HepG2 (cell line): ENCODE data around the gene SURF1. TPM values are rescaled to one million over a fixed set of nuclear protein-coding genes. Genes with fewer than 3 reads are reported as not detected.

Source experiments
- MIXL1 ChIP-seq: IDR thresholded peaks from 2 replicates; pipeline ENCODE4 v1.6.1; 2016
- NCOA2 ChIP-seq: sonication (generic); formaldehyde crosslinking; IDR thresholded peaks from 2 replicates; pipeline ENCODE4 v1.8.0; 2022; ENCODE audit warnings: inconsistent platforms
- NFKB2 ChIP-seq: sonication (generic); formaldehyde crosslinking; IDR thresholded peaks from 2 replicates; pipeline ENCODE4 v1.4.0; 2020; ENCODE audit warnings: missing genetic modification reagents, borderline replicate concordance
- SATB2 ChIP-seq: sonication (generic); formaldehyde crosslinking; IDR thresholded peaks from 2 replicates; pipeline ENCODE4 v1.5.0; 2020; ENCODE audit warnings: missing genetic modification reagents
- ZKSCAN8 ChIP-seq: IDR thresholded peaks from 2 replicates; pipeline ENCODE4 v1.6.1; 2016; ENCODE audit warnings: borderline replicate concordance, missing genetic modification reagents, missing compliant biosample characterization
- ZNF530 ChIP-seq: sonication (generic); formaldehyde crosslinking; IDR thresholded peaks from 2 replicates; pipeline ENCODE4 v1.5.0; 2020; ENCODE audit warnings: low read depth, mild to moderate bottlenecking, missing genetic modification reagents
- polyA plus RNA-seq, 8 experiments: library from polyadenylated mRNA; depleted of rRNA in 3 of 8; stranded (reverse) in 7 of 8; unstranded in 1 of 8; fragments of >200 nt; fragmentation: Illumina TruSeq in 4 of 8; extraction: Trizol in 4 of 8; gene quantifications; 2 replicates each; pipeline versions ENCODE4 v1.2.1 to v1.2.3, GENCODE V29; 2011 to 2016; ENCODE audit warnings: low read depth in 4 of 8, missing spikeins in 1 of 8, mixed read lengths in 1 of 8; ENCODE audit not compliant: insufficient read depth in 1 of 8
- total RNA-seq, 5 experiments: library from RNA; depleted of rRNA; stranded (reverse); fragments of >200 nt; fragmentation: Illumina TruSeq; extraction: Trizol; gene quantifications; 2 replicates each; pipeline ENCODE4 v1.2.3, GENCODE V29; 2016; ENCODE audit warnings: low read depth in 1 of 5
- TF ChIP-seq, protein P1 (sequence below): sonication (generic); formaldehyde crosslinking; IDR thresholded peaks from 2 replicates; pipeline ENCODE4 v1.4.0; 2020; ENCODE audit warnings: mild to moderate bottlenecking, missing genetic modification reagents
- TF ChIP-seq, protein P2 (sequence below): IDR thresholded peaks from 2 replicates; pipeline ENCODE4 v1.4.0; 2020; ENCODE audit warnings: mild to moderate bottlenecking, missing genetic modification reagents
- TF ChIP-seq, protein P3 (sequence below): sonication (generic); formaldehyde crosslinking; IDR thresholded peaks from 2 replicates; pipeline ENCODE4 v1.4.0; 2020; ENCODE audit warnings: missing genetic modification reagents
- TF ChIP-seq, protein P4 (sequence below): sonication (generic); formaldehyde crosslinking; conservative IDR thresholded peaks from 2 replicates; pipeline ENCODE4 v1.4.0; 2020; ENCODE audit warnings: mild to moderate bottlenecking, missing genetic modification reagents, moderate library complexity

SURF1 gene
- total and polyA plus RNA-seq, 2 of the 13 experiments (the other 11 are each of a cell fraction or from before 2014, with no cell fraction given): 17.8 to 40.7 TPM

DNA sequence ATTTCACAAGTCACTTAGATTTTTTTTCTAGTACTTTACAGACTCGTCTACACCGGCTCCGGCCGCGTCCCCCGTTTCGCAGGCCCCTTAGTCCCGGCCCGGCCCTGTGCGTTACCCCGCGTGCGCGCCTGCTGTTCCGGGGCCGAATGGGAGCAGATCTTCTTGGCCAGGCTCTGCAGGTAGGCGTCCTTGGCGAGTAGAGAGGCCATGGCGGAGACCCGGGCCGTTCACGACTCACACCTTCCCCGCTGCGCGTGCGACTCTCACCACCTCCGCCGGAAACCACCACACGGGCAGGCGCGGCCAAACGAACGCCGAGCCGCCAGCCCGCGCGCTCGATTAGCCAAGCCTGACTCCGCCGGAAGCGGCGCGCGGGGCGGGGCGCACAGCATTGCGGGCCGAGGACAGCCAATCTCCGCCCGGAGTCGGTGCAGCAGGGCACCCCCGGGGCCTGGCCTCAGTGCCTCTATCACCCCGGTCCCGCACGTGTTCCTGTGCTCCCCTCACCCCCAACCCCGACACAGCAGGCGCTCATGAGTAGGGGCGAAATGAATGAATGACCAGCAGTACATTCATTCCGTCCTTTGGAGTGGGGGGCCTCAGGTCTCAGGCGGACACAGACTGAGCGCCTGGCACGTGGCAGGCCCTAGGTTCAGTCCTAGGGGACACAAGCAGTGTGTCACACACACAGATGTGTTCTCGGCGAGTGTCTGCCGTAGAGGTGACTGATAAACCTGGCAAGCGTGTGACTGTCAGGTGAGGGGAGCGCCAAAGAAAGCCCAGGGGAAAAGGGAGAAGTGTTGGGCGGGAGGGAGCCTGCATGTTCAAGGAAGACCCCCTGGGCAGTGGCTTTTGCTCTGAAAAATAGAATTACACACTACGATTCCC, 20.1 kb downstream of the SURF1 start, which contains the start of gene SURF6 (continued):
- peak; percentile 83; the same call in 1 of the 2 replicates for TF ChIP-seq NFKB2 (CRISPR knock-in tag)
- TF ChIP-seq SATB2 (CRISPR knock-in tag): no peak; the same call in 1 of the 2 replicates
- TF ChIP-seq MIXL1 (CRISPR knock-in tag): peak; percentile 85
- TF ChIP-seq NCOA2 (CRISPR knock-in tag): peak; percentile 59; the same call in 1 of the 2 replicates
- TF ChIP-seq ZNF530 (CRISPR knock-in tag): no peak
- TF ChIP-seq ZKSCAN8 (CRISPR knock-in tag): peak; percentile 46; the same call in 1 of the 2 replicates
- TF ChIP-seq, protein P1, sequence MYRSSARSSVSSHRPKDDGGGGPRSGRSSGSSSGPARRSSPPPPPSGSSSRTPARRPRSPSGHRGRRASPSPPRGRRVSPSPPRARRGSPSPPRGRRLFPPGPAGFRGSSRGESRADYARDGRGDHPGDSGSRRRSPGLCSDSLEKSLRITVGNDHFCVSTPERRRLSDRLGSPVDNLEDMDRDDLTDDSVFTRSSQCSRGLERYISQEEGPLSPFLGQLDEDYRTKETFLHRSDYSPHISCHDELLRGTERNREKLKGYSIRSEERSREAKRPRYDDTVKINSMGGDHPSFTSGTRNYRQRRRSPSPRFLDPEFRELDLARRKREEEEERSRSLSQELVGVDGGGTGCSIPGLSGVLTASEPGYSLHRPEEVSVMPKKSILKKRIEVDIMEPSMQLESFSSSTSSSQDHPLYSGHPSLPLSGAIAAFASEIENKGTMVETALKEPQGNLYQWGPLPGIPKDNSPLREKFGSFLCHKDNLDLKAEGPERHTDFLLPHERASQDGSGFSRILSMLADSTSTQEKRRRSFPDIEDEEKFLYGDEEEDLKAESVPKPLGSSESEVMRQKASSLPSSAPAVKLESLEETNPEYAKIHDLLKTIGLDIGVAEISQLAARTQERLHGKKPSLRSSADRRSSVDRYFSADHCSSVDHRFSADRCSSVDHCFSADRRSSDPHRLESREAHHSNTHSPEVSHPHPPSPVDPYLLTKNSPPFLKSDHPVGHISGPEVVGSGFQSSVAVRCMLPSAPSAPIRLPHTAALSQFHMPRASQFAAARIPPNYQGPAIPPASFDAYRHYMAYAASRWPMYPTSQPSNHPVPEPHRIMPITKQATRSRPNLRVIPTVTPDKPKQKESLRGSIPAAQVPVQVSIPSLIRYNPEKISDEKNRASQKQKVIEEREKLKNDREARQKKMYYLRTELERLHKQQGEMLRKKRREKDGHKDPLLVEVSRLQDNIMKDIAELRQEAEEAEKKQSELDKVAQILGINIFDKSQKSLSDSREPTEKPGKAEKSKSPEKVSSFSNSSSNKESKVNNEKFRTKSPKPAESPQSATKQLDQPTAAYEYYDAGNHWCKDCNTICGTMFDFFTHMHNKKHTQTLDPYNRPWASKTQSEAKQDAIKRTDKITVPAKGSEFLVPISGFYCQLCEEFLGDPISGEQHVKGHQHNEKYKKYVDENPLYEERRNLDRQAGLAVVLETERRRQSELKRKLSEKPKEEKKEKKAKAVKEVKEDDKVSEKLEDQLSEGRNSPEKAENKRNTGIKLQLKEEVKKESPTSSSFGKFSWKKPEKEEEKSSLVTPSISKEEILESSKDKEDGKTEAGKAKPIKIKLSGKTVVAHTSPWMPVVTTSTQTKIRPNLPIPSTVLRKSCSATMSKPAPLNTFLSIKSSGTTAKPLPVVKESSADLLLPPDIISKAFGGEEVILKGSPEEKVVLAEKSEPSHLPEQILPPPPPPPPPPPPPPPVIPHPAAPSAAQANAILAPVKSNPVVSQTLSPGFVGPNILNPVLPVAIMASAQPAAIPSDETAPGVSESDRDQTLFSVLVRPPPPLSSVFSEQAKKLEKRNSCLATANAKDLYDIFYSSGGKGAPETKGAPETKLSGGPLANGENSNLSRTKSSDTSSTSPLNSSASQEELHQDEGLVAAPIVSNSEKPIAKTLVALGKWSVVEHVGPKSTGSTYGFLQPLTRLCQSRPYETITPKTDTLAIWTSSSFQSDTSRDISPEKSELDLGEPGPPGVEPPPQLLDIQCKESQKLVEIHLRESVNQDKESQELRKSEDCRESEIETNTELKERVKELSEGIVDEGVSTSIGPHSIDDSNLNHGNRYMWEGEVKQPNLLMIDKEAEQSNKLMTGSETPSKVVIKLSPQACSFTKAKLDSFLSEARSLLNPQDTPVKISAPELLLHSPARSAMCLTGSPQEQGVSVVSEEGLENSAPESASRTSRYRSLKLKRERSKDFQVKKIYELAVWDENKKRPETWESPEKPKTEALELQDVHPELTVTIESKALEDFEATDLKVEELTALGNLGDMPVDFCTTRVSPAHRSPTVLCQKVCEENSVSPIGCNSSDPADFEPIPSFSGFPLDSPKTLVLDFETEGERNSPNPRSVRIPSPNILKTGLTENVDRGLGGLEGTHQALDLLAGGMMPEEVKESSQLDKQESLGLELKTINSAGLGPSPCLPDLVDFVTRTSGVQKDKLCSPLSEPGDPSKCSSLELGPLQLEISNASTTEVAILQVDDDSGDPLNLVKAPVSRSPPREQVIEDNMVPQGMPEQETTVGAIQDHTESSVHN: peak; percentile 10; the same call in 1 of the 2 replicates
- TF ChIP-seq, protein P2, sequence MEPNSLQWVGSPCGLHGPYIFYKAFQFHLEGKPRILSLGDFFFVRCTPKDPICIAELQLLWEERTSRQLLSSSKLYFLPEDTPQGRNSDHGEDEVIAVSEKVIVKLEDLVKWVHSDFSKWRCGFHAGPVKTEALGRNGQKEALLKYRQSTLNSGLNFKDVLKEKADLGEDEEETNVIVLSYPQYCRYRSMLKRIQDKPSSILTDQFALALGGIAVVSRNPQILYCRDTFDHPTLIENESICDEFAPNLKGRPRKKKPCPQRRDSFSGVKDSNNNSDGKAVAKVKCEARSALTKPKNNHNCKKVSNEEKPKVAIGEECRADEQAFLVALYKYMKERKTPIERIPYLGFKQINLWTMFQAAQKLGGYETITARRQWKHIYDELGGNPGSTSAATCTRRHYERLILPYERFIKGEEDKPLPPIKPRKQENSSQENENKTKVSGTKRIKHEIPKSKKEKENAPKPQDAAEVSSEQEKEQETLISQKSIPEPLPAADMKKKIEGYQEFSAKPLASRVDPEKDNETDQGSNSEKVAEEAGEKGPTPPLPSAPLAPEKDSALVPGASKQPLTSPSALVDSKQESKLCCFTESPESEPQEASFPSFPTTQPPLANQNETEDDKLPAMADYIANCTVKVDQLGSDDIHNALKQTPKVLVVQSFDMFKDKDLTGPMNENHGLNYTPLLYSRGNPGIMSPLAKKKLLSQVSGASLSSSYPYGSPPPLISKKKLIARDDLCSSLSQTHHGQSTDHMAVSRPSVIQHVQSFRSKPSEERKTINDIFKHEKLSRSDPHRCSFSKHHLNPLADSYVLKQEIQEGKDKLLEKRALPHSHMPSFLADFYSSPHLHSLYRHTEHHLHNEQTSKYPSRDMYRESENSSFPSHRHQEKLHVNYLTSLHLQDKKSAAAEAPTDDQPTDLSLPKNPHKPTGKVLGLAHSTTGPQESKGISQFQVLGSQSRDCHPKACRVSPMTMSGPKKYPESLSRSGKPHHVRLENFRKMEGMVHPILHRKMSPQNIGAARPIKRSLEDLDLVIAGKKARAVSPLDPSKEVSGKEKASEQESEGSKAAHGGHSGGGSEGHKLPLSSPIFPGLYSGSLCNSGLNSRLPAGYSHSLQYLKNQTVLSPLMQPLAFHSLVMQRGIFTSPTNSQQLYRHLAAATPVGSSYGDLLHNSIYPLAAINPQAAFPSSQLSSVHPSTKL: peak; percentile 67
- TF ChIP-seq, protein P3, sequence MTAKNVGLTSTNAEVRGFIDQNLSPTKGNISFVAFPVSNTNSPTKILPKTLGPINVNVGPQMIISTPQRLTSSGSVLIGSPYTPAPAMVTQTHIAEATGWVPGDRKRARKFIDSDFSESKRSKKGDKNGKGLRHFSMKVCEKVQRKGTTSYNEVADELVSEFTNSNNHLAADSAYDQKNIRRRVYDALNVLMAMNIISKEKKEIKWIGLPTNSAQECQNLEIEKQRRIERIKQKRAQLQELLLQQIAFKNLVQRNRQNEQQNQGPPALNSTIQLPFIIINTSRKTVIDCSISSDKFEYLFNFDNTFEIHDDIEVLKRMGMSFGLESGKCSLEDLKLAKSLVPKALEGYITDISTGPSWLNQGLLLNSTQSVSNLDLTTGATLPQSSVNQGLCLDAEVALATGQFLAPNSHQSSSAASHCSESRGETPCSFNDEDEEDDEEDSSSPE (CRISPR knock-in tag): peak; percentile 83
- TF ChIP-seq, protein P4, sequence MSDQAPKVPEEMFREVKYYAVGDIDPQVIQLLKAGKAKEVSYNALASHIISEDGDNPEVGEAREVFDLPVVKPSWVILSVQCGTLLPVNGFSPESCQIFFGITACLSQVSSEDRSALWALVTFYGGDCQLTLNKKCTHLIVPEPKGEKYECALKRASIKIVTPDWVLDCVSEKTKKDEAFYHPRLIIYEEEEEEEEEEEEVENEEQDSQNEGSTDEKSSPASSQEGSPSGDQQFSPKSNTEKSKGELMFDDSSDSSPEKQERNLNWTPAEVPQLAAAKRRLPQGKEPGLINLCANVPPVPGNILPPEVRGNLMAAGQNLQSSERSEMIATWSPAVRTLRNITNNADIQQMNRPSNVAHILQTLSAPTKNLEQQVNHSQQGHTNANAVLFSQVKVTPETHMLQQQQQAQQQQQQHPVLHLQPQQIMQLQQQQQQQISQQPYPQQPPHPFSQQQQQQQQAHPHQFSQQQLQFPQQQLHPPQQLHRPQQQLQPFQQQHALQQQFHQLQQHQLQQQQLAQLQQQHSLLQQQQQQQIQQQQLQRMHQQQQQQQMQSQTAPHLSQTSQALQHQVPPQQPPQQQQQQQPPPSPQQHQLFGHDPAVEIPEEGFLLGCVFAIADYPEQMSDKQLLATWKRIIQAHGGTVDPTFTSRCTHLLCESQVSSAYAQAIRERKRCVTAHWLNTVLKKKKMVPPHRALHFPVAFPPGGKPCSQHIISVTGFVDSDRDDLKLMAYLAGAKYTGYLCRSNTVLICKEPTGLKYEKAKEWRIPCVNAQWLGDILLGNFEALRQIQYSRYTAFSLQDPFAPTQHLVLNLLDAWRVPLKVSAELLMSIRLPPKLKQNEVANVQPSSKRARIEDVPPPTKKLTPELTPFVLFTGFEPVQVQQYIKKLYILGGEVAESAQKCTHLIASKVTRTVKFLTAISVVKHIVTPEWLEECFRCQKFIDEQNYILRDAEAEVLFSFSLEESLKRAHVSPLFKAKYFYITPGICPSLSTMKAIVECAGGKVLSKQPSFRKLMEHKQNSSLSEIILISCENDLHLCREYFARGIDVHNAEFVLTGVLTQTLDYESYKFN: peak; percentile 69
